IMR-90 (cell line): ENCODE data around the gene LINGO1. TPM values are rescaled to one million over a fixed set of nuclear protein-coding genes. Genes with fewer than 3 reads are reported as not detected.

Experiments
- ATAC-seq: fragments of 200-7000 bp; cut with Tn5 transposase; 2 replicates; pipeline ENCODE4 v1.9.1; 2020; ENCODE audit warnings: low read depth, mild to moderate bottlenecking, moderate library complexity
- BruUV-seq: library from RNA; stranded (reverse); fragments of 400-500 nt; replicated peaks from 2 replicates; lab custom pipeline; 2021; lab: Mats Ljungman, UMichigan
- CTCF ChIA-PET: fragments of 300-600 bp; formaldehyde crosslinking; extraction: SDS; loops from one replicate; lab custom pipeline; 2021; ENCODE audit warnings: antibody characterized with exemption; lab: Yijun Ruan, JAX
- POLR2A ChIA-PET: fragments of 300-600 bp; sonication (Branson Sonifier 250); formaldehyde crosslinking; loops from one replicate; lab custom pipeline; 2022; ENCODE audit warnings: antibody characterized with exemption; ENCODE audit not compliant: unreplicated experiment; lab: Charles Lee
- DNase-seq: peaks from one replicate; pipeline ENCODE4 v3.0.0; 2013
- H2AFZ ChIP-seq: replicated peaks from 2 replicates; pipeline ENCODE3; 2013; ENCODE audit warnings: low read length, mild to moderate bottlenecking; ENCODE audit not compliant: poor library complexity
- H2AK5ac ChIP-seq: 2 replicates; pipeline ENCODE4 v1.6.1; 2013; ENCODE audit warnings: low read depth, low read length, inconsistent platforms
- H2AK9ac ChIP-seq: replicated peaks from 2 replicates; pipeline ENCODE3; 2013; ENCODE audit warnings: mild to moderate bottlenecking, low read depth, low read length, moderate library complexity; ENCODE audit not compliant: poor library complexity
- H2BK120ac ChIP-seq: 2 replicates; pipeline ENCODE4 v1.6.1; 2013; ENCODE audit warnings: low read depth, low read length, inconsistent platforms
- H2BK15ac ChIP-seq: 3 replicates; pipeline ENCODE4 v1.6.1; 2013; ENCODE audit warnings: low read depth, low read length, inconsistent platforms
- H2BK20ac ChIP-seq: 2 replicates; pipeline ENCODE4 v1.6.1; 2013; ENCODE audit warnings: low read depth, mild to moderate bottlenecking, inconsistent platforms, low read length, moderate library complexity
- H2BK5ac ChIP-seq: 2 replicates; pipeline ENCODE4 v1.6.1; 2013; ENCODE audit warnings: mild to moderate bottlenecking, low read depth, low read length, inconsistent platforms; ENCODE audit not compliant: poor library complexity, severe bottlenecking
- H3K14ac ChIP-seq: replicated peaks from 2 replicates; pipeline ENCODE4 v1.6.1; 2013; ENCODE audit warnings: low read depth, low read length, inconsistent platforms
- H3K18ac ChIP-seq: 2 replicates; pipeline ENCODE4 v1.6.1; 2013; ENCODE audit warnings: low read depth, low read length, control low read depth
- H3K23ac ChIP-seq: 2 replicates; pipeline ENCODE4 v1.6.1; 2013; ENCODE audit warnings: low read depth, low read length, inconsistent platforms
- H3K27ac ChIP-seq: 2 replicates; pipeline ENCODE4 v1.5.1; 2013; ENCODE audit warnings: mild to moderate bottlenecking, control low read depth, low read length; ENCODE audit not compliant: insufficient read depth
- H3K27me3 ChIP-seq: 2 replicates; pipeline ENCODE4 v1.6.1; 2013; ENCODE audit warnings: low read length; ENCODE audit not compliant: control insufficient read depth, insufficient read depth
- H3K36me3 ChIP-seq: 2 replicates; pipeline ENCODE4 v1.6.1; 2013; ENCODE audit warnings: low read length, mixed read lengths; ENCODE audit not compliant: control insufficient read depth, insufficient read depth
- H3K4ac ChIP-seq: 2 replicates; pipeline ENCODE4 v1.6.1; 2013; ENCODE audit warnings: low read depth, low read length, inconsistent platforms
- H3K4me1 ChIP-seq: 2 replicates; pipeline ENCODE4 v1.6.1; 2013; ENCODE audit warnings: low read length, mixed read lengths; ENCODE audit not compliant: control insufficient read depth, insufficient read depth
- H3K4me2 ChIP-seq: 2 replicates; pipeline ENCODE4 v1.6.1; 2013; ENCODE audit warnings: low read depth, mild to moderate bottlenecking, control low read depth, low read length, moderate library complexity
- H3K4me3 ChIP-seq: 2 replicates; pipeline ENCODE4 v1.5.1; 2013; ENCODE audit warnings: low read depth, mild to moderate bottlenecking, control low read depth, low read length, moderate library complexity; ENCODE audit not compliant: insufficient read depth
- H3K56ac ChIP-seq: 2 replicates; pipeline ENCODE4 v1.6.1; 2013; ENCODE audit warnings: low read length, inconsistent platforms; ENCODE audit not compliant: insufficient read depth; ENCODE audit errors: extremely low read depth
- H3K79me1 ChIP-seq, 2 experiments: 2 replicates each; pipeline ENCODE4 v1.6.1; 2013; ENCODE audit warnings: low read length in 2 of 2, inconsistent platforms in 1 of 2, low read depth in 1 of 2
- H3K9ac ChIP-seq: 2 replicates; pipeline ENCODE4 v1.6.1; 2013; ENCODE audit warnings: low read depth, low read length, control low read depth
- H3K9me1 ChIP-seq: 2 replicates; pipeline ENCODE4 v1.6.1; 2013; ENCODE audit warnings: low read length, inconsistent platforms; ENCODE audit not compliant: insufficient read depth
- H3K9me3 ChIP-seq: 2 replicates; pipeline ENCODE4 v1.6.1; 2013; ENCODE audit warnings: low read length; ENCODE audit not compliant: control insufficient read depth, insufficient read depth
- H4K20me1 ChIP-seq: 2 replicates; pipeline ENCODE4 v1.6.1; 2013; ENCODE audit warnings: low read length, inconsistent platforms; ENCODE audit not compliant: insufficient read depth
- H4K5ac ChIP-seq: 2 replicates; pipeline ENCODE4 v1.6.1; 2013; ENCODE audit warnings: mild to moderate bottlenecking, low read depth, low read length, control low read depth
- H4K8ac ChIP-seq, 2 experiments: 2 replicates each; pipeline ENCODE4 v1.6.1; 2013; ENCODE audit warnings: low read depth in 2 of 2, low read length in 2 of 2, control low read depth in 1 of 2, inconsistent platforms in 1 of 2
- H4K91ac ChIP-seq: 2 replicates; pipeline ENCODE4 v1.6.1; 2013; ENCODE audit warnings: low read depth, low read length, inconsistent platforms; ENCODE audit not compliant: insufficient read depth
- BHLHE40 ChIP-seq: fragments of 150-350 bp; IDR thresholded peaks from 2 replicates; pipeline ENCODE4 v1.6.1; 2016; ENCODE audit warnings: mild to moderate bottlenecking, low read depth, low read length
- CEBPB ChIP-seq: IDR thresholded peaks from 2 replicates; pipeline ENCODE4 v1.6.1; 2012; ENCODE audit warnings: low read depth, low read length, improper control_type of control experiment
- CHD1 ChIP-seq: IDR thresholded peaks from 2 replicates; pipeline ENCODE4 v1.6.1; 2012; ENCODE audit warnings: low read depth, low read length, improper control_type of control experiment
- CTCF ChIP-seq: conservative IDR thresholded peaks from 2 replicates; pipeline ENCODE4 v1.5.1; 2012; ENCODE audit warnings: mild to moderate bottlenecking, low read depth, low read length, improper control_type of control experiment
- ELK1 ChIP-seq: fragments of 150-350 bp; IDR thresholded peaks from 2 replicates; pipeline ENCODE4 v1.6.1; 2016; ENCODE audit warnings: low read depth, mild to moderate bottlenecking, low read length, moderate library complexity, borderline replicate concordance
- FOS ChIP-seq: fragments of 150-350 bp; IDR thresholded peaks from 2 replicates; pipeline ENCODE4 v1.6.1; 2016; ENCODE audit warnings: low read depth, low read length
- MAFK ChIP-seq: IDR thresholded peaks from 2 replicates; pipeline ENCODE4 v1.6.1; 2012; ENCODE audit warnings: low read depth, low read length, improper control_type of control experiment
- MAZ ChIP-seq: IDR thresholded peaks from 2 replicates; pipeline ENCODE4 v1.6.1; 2012; ENCODE audit warnings: low read depth, mild to moderate bottlenecking, low read length, improper control_type of control experiment, moderate library complexity, borderline replicate concordance
- MXI1 ChIP-seq: IDR thresholded peaks from 2 replicates; pipeline ENCODE4 v1.6.1; 2012; ENCODE audit warnings: low read depth, mild to moderate bottlenecking, low read length, moderate library complexity, borderline replicate concordance
- NFE2L2 ChIP-seq: fragments of 150-350 bp; IDR thresholded peaks from 2 replicates; pipeline ENCODE4 v1.6.1; 2016; ENCODE audit warnings: low read depth, mild to moderate bottlenecking, low read length
- POLR2A ChIP-seq: IDR thresholded peaks from 2 replicates; pipeline ENCODE4 v1.6.1; 2012; ENCODE audit warnings: mild to moderate bottlenecking, low read depth, low read length
- RCOR1 ChIP-seq: IDR thresholded peaks from 2 replicates; pipeline ENCODE4 v1.6.1; 2012; ENCODE audit warnings: mild to moderate bottlenecking, low read length, improper control_type of control experiment; ENCODE audit not compliant: insufficient replicate concordance
- RFX5 ChIP-seq: IDR thresholded peaks from 2 replicates; pipeline ENCODE4 v1.8.0; 2012; ENCODE audit warnings: low read depth, mild to moderate bottlenecking, low read length, moderate library complexity
- SMC3 ChIP-seq: fragments of 150-350 bp; IDR thresholded peaks from 2 replicates; pipeline ENCODE4 v1.6.1; 2016; ENCODE audit warnings: low read depth, mild to moderate bottlenecking, antibody characterized with exemption, low read length, moderate library complexity
- USF2 ChIP-seq: fragments of 150-350 bp; IDR thresholded peaks from 2 replicates; pipeline ENCODE4 v1.6.1; 2017; ENCODE audit warnings: mild to moderate bottlenecking, antibody characterized with exemption, low read length, low read depth
- WGBS, 2 experiments: methylation state at CpG; one replicate each; pipeline versions ENCODE4 v1.1.5 to v1.1.7; 2013; ENCODE audit warnings: missing lambda C conversion rate in 2 of 2; ENCODE audit not compliant: insufficient read length in 1 of 2; ENCODE audit errors: extremely low coverage in 2 of 2; 5-methylcytosine and 5-hydroxymethylcytosine counted together
- dilution Hi-C: fragments of 300-500 bp; cut with HindIII; formaldehyde crosslinking; loops from one replicate; pipeline ENCODE4 v1.14.3; 2018; ENCODE audit warnings: low sequenced_read_pairs; ENCODE audit not compliant: unreplicated experiment
- in situ Hi-C: fragments of 300-500 bp; cut with MboI; formaldehyde crosslinking; loops from 3 replicates; pipeline ENCODE4 v1.14.3; 2019; ENCODE audit warnings: low sequenced_read_pairs, inconsistent platforms, mixed read lengths
- intact Hi-C: fragments of 100-400 bp; cut with micrococcal nuclease; formaldehyde crosslinking; loops from 2 replicates; pipeline ENCODE4 v1.10.0; 2022
- polyA plus RNA-seq, 3 experiments: library from polyadenylated mRNA; depleted of rRNA; stranded (reverse); fragments of >200 nt; gene quantifications; 2 replicates each; pipeline ENCODE4 v1.2.3, GENCODE V29; 2012; ENCODE audit warnings: low replicate concordance in 1 of 3
- total RNA-seq: library from RNA; depleted of rRNA; stranded (reverse); fragments of >200 nt; gene quantifications from 2 replicates; pipeline ENCODE4 v1.2.3, GENCODE V29; 2012

LINGO1 gene
- total and polyA plus RNA-seq, 2 of the 4 experiments (the other 2 are of a cell fraction) = 0.05 TPM; not detected in 1

- no peak overlapping the region for H3K9ac ChIP-seq
- no peak overlapping the region for H4K8ac ChIP-seq
- H4K91ac ChIP-seq = no peak overlapping the region
- H3K27me3 ChIP-seq = peaks cover 79% of the 10 kb centered on the region
- no peaks in the 10 kb centered on the region for H3K79me1 ChIP-seq
- H3K27ac ChIP-seq = no peak overlapping the region
- no peak overlapping the region for H3K23ac ChIP-seq
- H2AK5ac ChIP-seq = no peak overlapping the region
- H4K20me1 ChIP-seq = no peaks in the 10 kb centered on the region
- no peak overlapping the region for H4K5ac ChIP-seq
- WGBS, 2 experiments = 39% methylated on average over 5 of the region's 10 CpGs; no CpG with 5 or more reads in 1 of the 2 experiments
- H3K56ac ChIP-seq = no peak overlapping the region
- no peak overlapping the region for H2AFZ ChIP-seq
- no peak overlapping the region for H3K4me3 ChIP-seq
- intact Hi-C loops = no loop called here
- CTCF ChIA-PET = no interaction called here
- dilution Hi-C loops = no loop called here
- no peak overlapping the region for H2BK120ac ChIP-seq
- no peak for ATAC-seq
- H3K4ac ChIP-seq = no peak overlapping the region
- H2BK5ac ChIP-seq = no peak overlapping the region
- H3K9me3 ChIP-seq = no peaks in the 10 kb centered on the region
- DNase-seq = no peak
- H3K4me1 ChIP-seq = peaks cover 2% of the 10 kb centered on the region; the same call in 1 of the 2 replicates
- no peak overlapping the region for H2BK15ac ChIP-seq
- H3K14ac ChIP-seq = no peak overlapping the region
- no peaks in the 10 kb centered on the region for H3K9me1 ChIP-seq
- in situ Hi-C loops = no loop called here
- no TSS peak for BruUV-seq
- H3K4me2 ChIP-seq = no peak overlapping the region
- no peak overlapping the region for H2BK20ac ChIP-seq
- H3K36me3 ChIP-seq = no peaks in the 10 kb centered on the region
- POLR2A ChIA-PET = no interaction called here
- H2AK9ac ChIP-seq = no peak overlapping the region
- no peak overlapping the region for H3K18ac ChIP-seq
- no peak for TF ChIP-seq CEBPB
- TF ChIP-seq CHD1 = no peak
- no peak for TF ChIP-seq POLR2A
- TF ChIP-seq RCOR1 = no peak
- TF ChIP-seq ELK1 = no peak
- no peak for TF ChIP-seq BHLHE40
- TF ChIP-seq MAZ = no peak
- TF ChIP-seq MXI1 = no peak
- no peak for TF ChIP-seq SMC3
- no peak for TF ChIP-seq MAFK
- TF ChIP-seq FOS = no peak
- TF ChIP-seq USF2 = no peak
- no peak for TF ChIP-seq CTCF
- no peak for TF ChIP-seq RFX5
- TF ChIP-seq NFE2L2 = no peak
These were observed 5.4 kb upstream of the LINGO1 start for GRCh38 chr15:77637851-77638692.
